ENCODE data around the gene CD300LD.

The CD300LD gene

GRCh38 chr17:74541176-74542111, 50.6 kb downstream of the CD300LD start:
- no peak for DNase-seq
- in situ Hi-C loops (cut with HindIII; ENCODE audit: low pct_ligation_motif_present, low sequenced_read_pairs), result no loop called here
- Histone ChIP-seq H3K27me3 (replicated peaks) (no peaks in the 10 kb centered on the region), H3K27ac (no peak overlapping the region), H3K36me3 (replicated peaks) (no peaks in the 10 kb centered on the region), H3K4me3 (ENCODE audit: low read depth, low read length) (no peak overlapping the region)
- no peak for TF ChIP-seq CTCF (IDR thresholded peaks at IDR 0.05; ENCODE audit: low read depth, low read length, missing control alignments)

- no peak overlapping the region for H3K4me3 ChIP-seq (ENCODE audit: low read depth, low read length)
- H3K36me3 ChIP-seq (replicated peaks), result no peaks in the 10 kb centered on the region
- no peak for DNase-seq
- TF ChIP-seq CTCF (IDR thresholded peaks at IDR 0.05; ENCODE audit: low read depth, low read length, missing control alignments), result no peak
- H3K27ac ChIP-seq, result no peak overlapping the region
- in situ Hi-C loops (cut with HindIII; ENCODE audit: low pct_ligation_motif_present, low sequenced_read_pairs), result no loop called here
- H3K27me3 ChIP-seq (replicated peaks), result no peaks in the 10 kb centered on the region
Observed at GRCh38 chr17:74539281-74539820, 52.7 kb downstream of the CD300LD start.

GRCh38 chr17:74536890-74537289, 55.2 kb downstream of the CD300LD start:
- Histone ChIP-seq H3K4me3 (ENCODE audit: low read depth, low read length) (no peak overlapping the region), H3K36me3 (replicated peaks) (no peaks in the 10 kb centered on the region), H3K27ac (no peak overlapping the region), H3K27me3 (replicated peaks) (no peaks in the 10 kb centered on the region)
- DNase-seq, result no peak
- no peak for TF ChIP-seq CTCF (IDR thresholded peaks at IDR 0.05; ENCODE audit: low read depth, low read length, missing control alignments)
- in situ Hi-C loops (cut with HindIII; ENCODE audit: low pct_ligation_motif_present, low sequenced_read_pairs), result no loop called here

GRCh38 chr17:74532115-74532514, 60.0 kb downstream of the CD300LD start:
- TF ChIP-seq CTCF (IDR thresholded peaks at IDR 0.05; ENCODE audit: low read depth, low read length, missing control alignments), result no peak
- Histone ChIP-seq H3K36me3 (replicated peaks) (no peaks in the 10 kb centered on the region), H3K4me3 (ENCODE audit: low read depth, low read length) (no peak overlapping the region), H3K27ac (no peak overlapping the region), H3K27me3 (replicated peaks) (no peaks in the 10 kb centered on the region)
- no peak for DNase-seq
- in situ Hi-C loops (cut with HindIII; ENCODE audit: low pct_ligation_motif_present, low sequenced_read_pairs), result no loop called here

- no peak for DNase-seq
- Histone ChIP-seq H3K27me3 (replicated peaks) (no peaks in the 10 kb centered on the region), H3K36me3 (replicated peaks) (no peaks in the 10 kb centered on the region), H3K27ac (no peak within 1 kb of the TSS), H3K4me3 (ENCODE audit: low read depth, low read length) (no peak within 1 kb of the TSS)
- in situ Hi-C loops (cut with HindIII; ENCODE audit: low pct_ligation_motif_present, low sequenced_read_pairs), result no loop called here
- TF ChIP-seq CTCF (IDR thresholded peaks at IDR 0.05; ENCODE audit: low read depth, low read length, missing control alignments), result no peak
Observed at GRCh38 chr17:74531231-74531761, 60.8 kb downstream of the CD300LD start, which contains the start of gene CD300LB. TSS of gene CD300LB (minus strand) at chr17:74531475. CDS start at chr17:74531350, 125 bp downstream.
